ENCODE results near the gene HRH3. TPM values are rescaled to one million over a fixed set of nuclear protein-coding genes. Genes with fewer than 3 reads are reported as not detected.

Gene HRH3
- total and polyA plus RNA-seq, 8 donors, result not detected

- WGBS, 5 donors, result 80 to 88% (median 84%) methylated on average over 13 to 24 of the region's 24 CpGs
These were observed 34.1 kb upstream of the HRH3 start for GRCh38 chr20:62254021-62254724.

GRCh38 chr20:62253398-62253797 lies 33.3 kb upstream of the HRH3 start:
- intact Hi-C loops (cut with DNase I; ENCODE audit: low total_unique reads), result no loop called here
- H3K27me3 ChIP-seq, result no peaks in the 10 kb centered on the region
- WGBS, 5 donors, result 76 to 93% (median 84%) methylated on average over 6 of the region's 6 CpGs
- DNase-seq, result no peak
- H3K4me3 ChIP-seq, result no peak overlapping the region
- no peak overlapping the region for H3K27ac ChIP-seq
- peaks cover 7 to 48% (median 41%) of the 10 kb centered on the region in 4 donors for H3K36me3 ChIP-seq
- H3K4me1 ChIP-seq, result peaks cover 0 to 35% (median 15%) of the 10 kb centered on the region in 4 donors
- TF ChIP-seq POLR2AphosphoS5 (IDR thresholded peaks at IDR 0.05) (no peak), CTCF (IDR thresholded peaks at IDR 0.05) (no peak), POLR2A (IDR thresholded peaks at IDR 0.05) (no peak), EP300 (IDR thresholded peaks at IDR 0.05) (no peak)
- H3K9me3 ChIP-seq, result no peaks in the 10 kb centered on the region

More at GRCh38 chr20:62254021-62254724, 34.1 kb upstream of the HRH3 start:
- Histone ChIP-seq H3K9me3 (no peaks in the 10 kb centered on the region), H3K4me3 (no peak overlapping the region), H3K27me3 (no peaks in the 10 kb centered on the region), H3K27ac (no peak overlapping the region), H3K4me1 (peaks cover 0 to 42% (median 17%) of the 10 kb centered on the region in 4 donors), H3K36me3 (peaks cover 12 to 56% (median 49%) of the 10 kb centered on the region in 4 donors)
- TF ChIP-seq POLR2AphosphoS5 (IDR thresholded peaks at IDR 0.05), result no peak
- TF ChIP-seq EP300 (IDR thresholded peaks at IDR 0.05), result no peak
- DNase-seq, result no peak
- intact Hi-C loops (cut with DNase I; ENCODE audit: low total_unique reads), result no loop called here

GRCh38 chr20:62252342-62252966 lies 32.4 kb upstream of the HRH3 start:
- H3K36me3 ChIP-seq, result peaks cover 7 to 39% (median 31%) of the 10 kb centered on the region in 4 donors
- no peaks in the 10 kb centered on the region for H3K9me3 ChIP-seq
- TF ChIP-seq POLR2AphosphoS5 (IDR thresholded peaks at IDR 0.05) (no peak), EP300 (IDR thresholded peaks at IDR 0.05) (no peak), POLR2A (IDR thresholded peaks at IDR 0.05) (no peak), CTCF (IDR thresholded peaks at IDR 0.05) (no peak)
- intact Hi-C loops (cut with DNase I; ENCODE audit: low total_unique reads), result no loop called here
- H3K27me3 ChIP-seq, result no peaks in the 10 kb centered on the region
- H3K4me1 ChIP-seq, result peaks cover 0 to 32% (median 12%) of the 10 kb centered on the region in 4 donors
- WGBS, 5 donors, result 84 to 88% (median 86%) methylated on average over 26 of the region's 26 CpGs
- no peak for DNase-seq
- H3K4me3 ChIP-seq, result no peak overlapping the region
- no peak overlapping the region for H3K27ac ChIP-seq

- Histone ChIP-seq H3K36me3 (peaks cover 0 to 16% (median 14%) of the 10 kb centered on the region in 4 donors), H3K9me3 (no peaks in the 10 kb centered on the region), H3K27ac (no peak overlapping the region), H3K4me1 (peaks cover 17 to 65% (median 40%) of the 10 kb centered on the region in 4 donors), H3K27me3 (no peaks in the 10 kb centered on the region), H3K4me3 (no peak overlapping the region)
- no peak for DNase-seq
- no peak for TF ChIP-seq POLR2AphosphoS5 (IDR thresholded peaks at IDR 0.05)
- no peak for TF ChIP-seq CTCF (IDR thresholded peaks at IDR 0.05)
- TF ChIP-seq POLR2A (IDR thresholded peaks at IDR 0.05), result no peak
- TF ChIP-seq EP300 (IDR thresholded peaks at IDR 0.05), result no peak
- intact Hi-C loops (cut with DNase I; ENCODE audit: low total_unique reads), result no loop called here
- WGBS, 5 donors, result 74 to 82% (median 81%) methylated on average over 6 of the region's 6 CpGs
These were observed 28.9 kb upstream of the HRH3 start for GRCh38 chr20:62248890-62249560.
